ENCODE results near the gene MSH5.

MSH5 gene

GRCh38 chr6:31729979-31730630 is 9.7 kb upstream of the MSH5 start:
- DNase-seq (ENCODE audit: low read depth), result peak; percentile 94

- DNase-seq (ENCODE audit: low read depth), result no peak
Measured at GRCh38 chr6:31730631-31731086, 9.1 kb upstream of the MSH5 start.

- no peak for DNase-seq (ENCODE audit: low read depth)
Measured at GRCh38 chr6:31732029-31732428, 7.8 kb upstream of the MSH5 start.

GRCh38 chr6:31733734-31734133 is 6.1 kb upstream of the MSH5 start:
- DNase-seq (ENCODE audit: low read depth), result no peak

GRCh38 chr6:31734247-31734820 is 5.5 kb upstream of the MSH5 start:
- no peak for DNase-seq (ENCODE audit: low read depth)

- DNase-seq (ENCODE audit: low read depth), result peak; percentile 91
Measured at GRCh38 chr6:31734821-31735406, 4.9 kb upstream of the MSH5 start.

- peak; percentile 93 for DNase-seq (ENCODE audit: low read depth)
Measured at GRCh38 chr6:31736021-31736767, 3.6 kb upstream of the MSH5 start, which contains the start of gene CLIC1. Gene CLIC1, minus strand, starts transcription at chr6:31736530. Its CDS starts 230 bp downstream, at chr6:31736300.

GRCh38 chr6:31736768-31737314 is 3.0 kb upstream of the MSH5 start:
- DNase-seq (ENCODE audit: low read depth), result no peak

GRCh38 chr6:31737315-31737990 is 2.4 kb upstream of the MSH5 start:
- DNase-seq (ENCODE audit: low read depth), result no peak

- DNase-seq (ENCODE audit: low read depth), result peak; percentile 86
Measured at GRCh38 chr6:31737991-31738979, 1.5 kb upstream of the MSH5 start.

- peak; percentile 46 for DNase-seq (ENCODE audit: low read depth)
Measured at GRCh38 chr6:31740397-31741223, 805 bp downstream of the MSH5 start.

GRCh38 chr6:31741815-31742214 is 2.0 kb downstream of the MSH5 start:
- no peak for DNase-seq (ENCODE audit: low read depth)

- no peak for DNase-seq (ENCODE audit: low read depth)
Measured at GRCh38 chr6:31742894-31743293, 3.1 kb downstream of the MSH5 start.

GRCh38 chr6:31744422-31744821 is 4.6 kb downstream of the MSH5 start:
- no peak for DNase-seq (ENCODE audit: low read depth)

- DNase-seq (ENCODE audit: low read depth), result no peak
Measured at GRCh38 chr6:31749301-31750036, 9.7 kb downstream of the MSH5 start.

GRCh38 chr6:31750411-31751022 is 10.7 kb downstream of the MSH5 start:
- DNase-seq (ENCODE audit: low read depth), result peak; percentile 90

GRCh38 chr6:31752739-31753319 is 13.0 kb downstream of the MSH5 start:
- DNase-seq (ENCODE audit: low read depth), result peak; percentile 94

GRCh38 chr6:31758281-31758680 is 18.5 kb downstream of the MSH5 start:
- DNase-seq (ENCODE audit: low read depth), result no peak
